Stomach (tissue), 4 donors: ENCODE measurements around the gene C1GALT1.

Source experiments
- EP300 ChIP-seq: sonication (generic); formaldehyde crosslinking; IDR thresholded peaks from one replicate; pipeline ENCODE4 v1.6.1; 2017; ENCODE audit warnings: antibody characterized with exemption
- POLR2A ChIP-seq, 4 donors: fragments of 450-650 bp; IDR thresholded peaks; one replicate each; pipeline ENCODE4 v1.6.1; 2016; ENCODE audit warnings: antibody characterized with exemption in 4 of 4, control low read depth in 2 of 4, mild to moderate bottlenecking in 1 of 4, moderate library complexity in 1 of 4
- POLR2AphosphoS5 ChIP-seq, 3 donors: sonication (generic); formaldehyde crosslinking; IDR thresholded peaks; one replicate each; pipeline ENCODE4 v1.6.1; 2016; ENCODE audit warnings: antibody characterized with exemption in 3 of 3
- TF ChIP-seq, protein P1 (sequence below), 7 experiments: fragments of 450-650 bp in 4 of 7; fragments of 200-600 bp in 3 of 7; sonication (generic) in 3 of 7; IDR thresholded peaks; one replicate each; pipeline ENCODE4 v1.5.1; 2016 to 2019; ENCODE audit warnings: antibody characterized with exemption in 7 of 7, control low read depth in 2 of 7, mild to moderate bottlenecking in 1 of 7

DNA sequence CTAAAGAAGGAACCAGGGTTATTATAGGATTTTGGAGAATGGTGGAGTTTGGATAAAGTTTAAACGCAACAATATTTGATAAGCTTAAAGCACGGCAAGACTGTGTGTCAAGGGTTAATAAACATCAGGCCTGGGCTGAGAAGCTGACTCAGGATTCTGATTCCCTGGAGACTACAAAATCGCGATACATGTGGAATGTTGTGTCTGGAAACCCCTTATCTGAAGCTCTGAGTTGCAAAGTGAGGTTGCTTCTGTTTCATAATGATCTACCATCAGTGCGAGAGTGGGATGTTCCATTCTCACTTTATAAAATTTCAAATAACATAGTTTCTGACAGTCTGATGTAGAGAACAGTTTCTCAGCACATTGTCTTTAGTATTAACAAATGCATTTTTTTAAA, 7.8 kb downstream of the C1GALT1 start:
- TF ChIP-seq, protein P1, sequence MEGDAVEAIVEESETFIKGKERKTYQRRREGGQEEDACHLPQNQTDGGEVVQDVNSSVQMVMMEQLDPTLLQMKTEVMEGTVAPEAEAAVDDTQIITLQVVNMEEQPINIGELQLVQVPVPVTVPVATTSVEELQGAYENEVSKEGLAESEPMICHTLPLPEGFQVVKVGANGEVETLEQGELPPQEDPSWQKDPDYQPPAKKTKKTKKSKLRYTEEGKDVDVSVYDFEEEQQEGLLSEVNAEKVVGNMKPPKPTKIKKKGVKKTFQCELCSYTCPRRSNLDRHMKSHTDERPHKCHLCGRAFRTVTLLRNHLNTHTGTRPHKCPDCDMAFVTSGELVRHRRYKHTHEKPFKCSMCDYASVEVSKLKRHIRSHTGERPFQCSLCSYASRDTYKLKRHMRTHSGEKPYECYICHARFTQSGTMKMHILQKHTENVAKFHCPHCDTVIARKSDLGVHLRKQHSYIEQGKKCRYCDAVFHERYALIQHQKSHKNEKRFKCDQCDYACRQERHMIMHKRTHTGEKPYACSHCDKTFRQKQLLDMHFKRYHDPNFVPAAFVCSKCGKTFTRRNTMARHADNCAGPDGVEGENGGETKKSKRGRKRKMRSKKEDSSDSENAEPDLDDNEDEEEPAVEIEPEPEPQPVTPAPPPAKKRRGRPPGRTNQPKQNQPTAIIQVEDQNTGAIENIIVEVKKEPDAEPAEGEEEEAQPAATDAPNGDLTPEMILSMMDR (IDR thresholded peaks at IDR 0.05) = no peak
- no peak for TF ChIP-seq EP300
- TF ChIP-seq POLR2A (IDR thresholded peaks at IDR 0.05) = no peak
- TF ChIP-seq POLR2AphosphoS5 (IDR thresholded peaks at IDR 0.05) = no peak
